Panc1 (cell line): ENCODE measurements around the gene YJU2. TPM values are rescaled to one million over a fixed set of nuclear protein-coding genes. Genes with fewer than 3 reads are reported as not detected.

Source experiments
- ATAC-seq: fragments of 200-7000 bp; cut with Tn5 transposase; 2 replicates; pipeline ENCODE4 v1.9.1; 2020; ENCODE audit warnings: mild to moderate bottlenecking, moderate library complexity
- BruUV-seq: library from RNA; stranded (reverse); fragments of 400-500 nt; replicated peaks from 2 replicates; lab custom pipeline; 2021; lab: Mats Ljungman, UMichigan
- CTCF ChIA-PET: fragments of 300-600 bp; sonication (Branson Sonifier 250); formaldehyde crosslinking; loops from one replicate; lab custom pipeline; 2022; ENCODE audit warnings: antibody characterized with exemption; lab: Charles Lee
- POLR2A ChIA-PET: fragments of 300-600 bp; sonication (Branson Sonifier 250); formaldehyde crosslinking; loops from one replicate; lab custom pipeline; 2022; ENCODE audit warnings: antibody characterized with exemption; lab: Charles Lee
- DNase-seq: peaks from one replicate; pipeline ENCODE4 v3.0.0-alpha.2; 2010; ENCODE audit warnings: low read depth, low spot score
- H3K27ac ChIP-seq: 2 replicates; pipeline ENCODE4 v1.5.1; 2011; ENCODE audit warnings: mild to moderate bottlenecking, low read length, inconsistent platforms
- H3K27me3 ChIP-seq: fragments of 200-500 bp; sonication (Bioruptor generic); 2 replicates; pipeline ENCODE4 v1.6.0; 2014; ENCODE audit warnings: low read length, inconsistent platforms; ENCODE audit not compliant: control insufficient read depth, insufficient read depth
- H3K36me3 ChIP-seq: fragments of 200-500 bp; sonication (Bioruptor generic); 2 replicates; pipeline ENCODE4 v1.5.1; 2014; ENCODE audit warnings: inconsistent platforms, mild to moderate bottlenecking, low read length, moderate library complexity; ENCODE audit not compliant: control insufficient read depth, insufficient read depth
- H3K4me1 ChIP-seq: 2 replicates; pipeline ENCODE4 v1.5.1; 2011; ENCODE audit warnings: inconsistent platforms, mild to moderate bottlenecking, low read length, moderate library complexity; ENCODE audit not compliant: control insufficient read depth, insufficient read depth
- H3K4me3 ChIP-seq, 2 experiments: 2 replicates each; pipeline ENCODE4 v1.5.1; 2011 to 2012; ENCODE audit warnings: low read depth in 2 of 2, low read length in 2 of 2, mild to moderate bottlenecking in 2 of 2, inconsistent platforms in 1 of 2, moderate library complexity in 1 of 2
- H3K9me3 ChIP-seq: fragments of 200-500 bp; sonication (Bioruptor generic); 2 replicates; pipeline ENCODE4 v1.5.1; 2014; ENCODE audit warnings: low read depth, mild to moderate bottlenecking, inconsistent platforms, low read length, moderate library complexity; ENCODE audit not compliant: control insufficient read depth, insufficient read depth
- CTCF ChIP-seq: fragments of 450-650 bp; IDR thresholded peaks from 2 replicates; pipeline ENCODE4 v1.5.1; 2017; ENCODE audit warnings: mild to moderate bottlenecking
- POLR2AphosphoS5 ChIP-seq: IDR thresholded peaks from 2 replicates; pipeline ENCODE4 v1.6.1; 2012; ENCODE audit warnings: mild to moderate bottlenecking, low read depth, low read length, moderate library complexity
- REST ChIP-seq, 2 experiments: IDR thresholded peaks; 2 replicates each; pipeline ENCODE4 v1.6.1; 2011 to 2012; ENCODE audit warnings: low read depth in 2 of 2, control low read depth in 1 of 2, low read length in 1 of 2, mild to moderate bottlenecking in 1 of 2, moderate library complexity in 1 of 2; ENCODE audit not compliant: insufficient read depth in 1 of 2
- SIN3A ChIP-seq: IDR thresholded peaks from 2 replicates; pipeline ENCODE4 v1.6.1; 2012; ENCODE audit warnings: low read depth, mild to moderate bottlenecking, low read length, moderate library complexity, borderline replicate concordance; ENCODE audit not compliant: insufficient read depth
- TCF7L2 ChIP-seq: IDR thresholded peaks from 2 replicates; pipeline ENCODE4 v1.6.1; 2011; ENCODE audit warnings: mild to moderate bottlenecking, low read depth, low read length, inconsistent platforms
- in situ Hi-C: cut with HindIII; loops from 2 replicates; pipeline ENCODE4 v1.10.0; 2016; ENCODE audit warnings: low sequenced_read_pairs, low pct_unique_long_range_greater_than_20kb
- intact Hi-C: fragments of 100-400 bp; cut with micrococcal nuclease; formaldehyde crosslinking; loops from one replicate; pipeline ENCODE4 v1.10.0; 2022; ENCODE audit not compliant: unreplicated experiment
- total RNA-seq: library from RNA; stranded (reverse); gene quantifications from one replicate; pipeline ENCODE4 v1.2.1, GENCODE V29; 2021; ENCODE audit not compliant: unreplicated experiment

The YJU2 gene
- total RNA-seq, 1 experiment from 2014 or later = 15.9 TPM

DNA sequence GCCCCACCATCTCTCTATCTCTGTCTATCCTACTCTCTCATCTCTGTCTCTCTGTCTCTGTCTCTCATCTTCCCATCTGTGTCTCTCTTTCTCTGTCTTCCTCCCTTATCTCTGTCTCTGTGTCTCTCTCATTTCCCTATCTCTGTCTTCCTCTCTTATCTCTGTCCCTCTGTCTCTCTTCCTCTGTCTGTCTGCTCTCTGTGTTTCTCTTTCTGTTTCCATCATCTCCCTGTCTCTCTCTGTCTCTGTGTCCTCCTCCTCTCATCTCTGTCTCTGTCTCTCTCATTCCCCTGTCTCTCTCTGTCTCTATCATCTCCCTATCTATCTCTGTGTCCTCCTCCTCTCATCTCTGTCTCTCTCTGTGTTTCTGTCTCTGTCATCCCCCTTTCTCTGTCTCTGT lies 19.1 kb upstream of the YJU2 start:
- CTCF ChIA-PET = no interaction called here
- intact Hi-C loops = no loop called here
- no peak for DNase-seq

GRCh38 chr19:4228765-4229178 lies 18.1 kb upstream of the YJU2 start:
- ATAC-seq (no peak), DNase-seq (no peak)
- Histone ChIP-seq H3K27ac (no peak overlapping the region), H3K27me3 (no peaks in the 10 kb centered on the region; the same call in 1 of the 2 replicates), H3K4me3 (peak overlapping the region in 1 of 2 experiments; percentile 20; a peak in 1 of 4 replicates), H3K9me3 (no peaks in the 10 kb centered on the region), H3K4me1 (no peaks in the 10 kb centered on the region; the same call in 1 of the 2 replicates), H3K36me3 (no peaks in the 10 kb centered on the region)
- no TSS peak for BruUV-seq
- in situ Hi-C loops = no loop called here
- CTCF ChIA-PET = no interaction called here
- POLR2A ChIA-PET = no interaction called here
- no peak for TF ChIP-seq TCF7L2
- intact Hi-C loops = no loop called here

More for the DNA sequence above, 19.1 kb upstream of the YJU2 start:
- POLR2A ChIA-PET = no interaction called here
- in situ Hi-C loops = no loop called here
- no peak for ATAC-seq
- no peaks in the 10 kb centered on the region for H3K36me3 ChIP-seq
- no peak overlapping the region for H3K4me3 ChIP-seq
- TF ChIP-seq SIN3A (no peak), TCF7L2 (no peak), POLR2AphosphoS5 (no peak), CTCF (no peak), REST (IDR thresholded peaks at IDR 0.05; ENCODE audit: insufficient read depth in 1 of 2, low read depth in 2 of 2, low read length in 1 of 2) (no peak)
- no peak overlapping the region for H3K27ac ChIP-seq
- BruUV-seq = no TSS peak
- no peaks in the 10 kb centered on the region; the same call in 1 of the 2 replicates for H3K4me1 ChIP-seq
- H3K27me3 ChIP-seq = no peaks in the 10 kb centered on the region; the same call in 1 of the 2 replicates
- H3K9me3 ChIP-seq = no peaks in the 10 kb centered on the region

GRCh38 chr19:4229179-4229931 lies 17.5 kb upstream of the YJU2 start, which contains the start of gene EBI3:
EBI3 (plus strand) TSS chr19:4229523; CDS start chr19:4229551, 28 bp downstream.
- in situ Hi-C loops (no loop called here), intact Hi-C loops (no loop called here)
- ATAC-seq (peak; percentile 75), DNase-seq (no peak)
- peak within 1 kb of the TSS in 1 of 2 experiments; percentile 20; a peak in 1 of 4 replicates for H3K4me3 ChIP-seq
- H3K27ac ChIP-seq = 0 out of 2 replicates have a peak within 1 kb of the TSS, but pooled peaks have one; percentile 12
- H3K9me3 ChIP-seq = no peaks in the 10 kb centered on the region
- POLR2A ChIA-PET = no interaction called here
- no peaks in the 10 kb centered on the region; the same call in 1 of the 2 replicates for H3K27me3 ChIP-seq
- TF ChIP-seq CTCF (no peak), REST (IDR thresholded peaks at IDR 0.05; ENCODE audit: insufficient read depth in 1 of 2, low read depth in 2 of 2, low read length in 1 of 2) (no peak), POLR2AphosphoS5 (no peak), SIN3A (no peak), TCF7L2 (no peak)
- no peaks in the 10 kb centered on the region for H3K36me3 ChIP-seq
- no peaks in the 10 kb centered on the region; the same call in 1 of the 2 replicates for H3K4me1 ChIP-seq
- CTCF ChIA-PET = no interaction called here
- BruUV-seq = no TSS peak
